ENCODE data around the gene RNF11. TPM values are rescaled to one million over a fixed set of nuclear protein-coding genes. Genes with fewer than 3 reads are reported as not detected.
A peak's percentile ranks its signal among the peaks of the same experiment; 100 is the strongest.

RNF11 gene
- polyA plus RNA-seq, 1 donor (not counting 4 experiments of a cell fraction or from before 2014, with no cell fraction given) = 113 TPM

GRCh38 chr1:51296383-51297357, 60.6 kb downstream of the RNF11 start:
- FAIRE-seq (no peak), DNase-seq (ENCODE audit: low read depth, low spot score) (peak; percentile 42)
- peak overlapping the region; percentile 59 for H2AFZ ChIP-seq (ENCODE audit: control insufficient read depth, low read length)
- H3K9me1 ChIP-seq (ENCODE audit: control insufficient read depth, extremely low read depth, insufficient read depth, low read length) = no peaks in the 10 kb centered on the region
- no peaks in the 10 kb centered on the region for H3K9me3 ChIP-seq (ENCODE audit: control insufficient read depth, low read depth, low read length)
- TF ChIP-seq CTCF (optimal IDR thresholded peaks at IDR 0.05 in 1 of 3, IDR thresholded peaks at IDR 0.05 in 1 of 3, conservative IDR thresholded peaks at IDR 0.05 in 1 of 3; ENCODE audit: extremely low read depth in 1 of 3, insufficient read depth in 2 of 3, low read length in 3 of 3) = peak; percentile 83 to 96 (median 89)
- TF ChIP-seq EZH2 (IDR thresholded peaks at IDR 0.05; ENCODE audit: low read length) = no peak
- dilution Hi-C loops (cut with MboI; ENCODE audit: extremely low pct_ligation_motif_present, low sequenced_read_pairs) = no loop called here
- peak overlapping the region; percentile 38 for H3K9ac ChIP-seq (ENCODE audit: control insufficient read depth, extremely low read depth, insufficient read depth, low read length)
- H3K27ac ChIP-seq (ENCODE audit: control insufficient read depth, insufficient read depth, low read length) = no peak overlapping the region
- no peaks in the 10 kb centered on the region for H4K20me1 ChIP-seq (ENCODE audit: control insufficient read depth, extremely low read depth, insufficient read depth, low read length)
- peak overlapping the region; percentile 35 for H3K4me2 ChIP-seq (ENCODE audit: control insufficient read depth, extremely low read depth, insufficient read depth, low read depth, low read length)
- no peak overlapping the region for H3K4me3 ChIP-seq (ENCODE audit: control insufficient read depth in 2 of 3, extremely low read depth in 1 of 3, insufficient read depth in 2 of 3, low read depth in 1 of 3, low read length in 3 of 3)
- no peaks in the 10 kb centered on the region for H3K27me3 ChIP-seq (ENCODE audit: control insufficient read depth, extremely low read depth, insufficient read depth, low read length)
- H3K4me1 ChIP-seq (ENCODE audit: control insufficient read depth, extremely low read depth, insufficient read depth, low read length) = peaks cover 3% of the 10 kb centered on the region
- H3K79me2 ChIP-seq (ENCODE audit: control insufficient read depth, insufficient read depth, low read length) = no peaks in the 10 kb centered on the region
- no peaks in the 10 kb centered on the region for H3K36me3 ChIP-seq (ENCODE audit: control insufficient read depth in 2 of 2, extremely low read depth in 1 of 2, insufficient read depth in 2 of 2, low read length in 2 of 2)

GRCh38 chr1:51297401-51298321, 61.6 kb downstream of the RNF11 start:
- Histone ChIP-seq H2AFZ (ENCODE audit: control insufficient read depth, low read length) (peak overlapping the region; percentile 59), H3K4me2 (ENCODE audit: control insufficient read depth, extremely low read depth, insufficient read depth, low read depth, low read length) (peak overlapping the region; percentile 35), H3K79me2 (ENCODE audit: control insufficient read depth, insufficient read depth, low read length) (no peaks in the 10 kb centered on the region), H3K9me3 (ENCODE audit: control insufficient read depth, low read depth, low read length) (no peaks in the 10 kb centered on the region), H3K9me1 (ENCODE audit: control insufficient read depth, extremely low read depth, insufficient read depth, low read length) (no peaks in the 10 kb centered on the region), H3K27ac (ENCODE audit: control insufficient read depth, insufficient read depth, low read length) (no peak overlapping the region), H3K9ac (ENCODE audit: control insufficient read depth, extremely low read depth, insufficient read depth, low read length) (no peak overlapping the region), H3K4me3 (ENCODE audit: control insufficient read depth in 2 of 3, extremely low read depth in 1 of 3, insufficient read depth in 2 of 3, low read depth in 1 of 3, low read length in 3 of 3) (no peak overlapping the region), H3K36me3 (ENCODE audit: control insufficient read depth in 2 of 2, extremely low read depth in 1 of 2, insufficient read depth in 2 of 2, low read length in 2 of 2) (no peaks in the 10 kb centered on the region), H3K4me1 (ENCODE audit: control insufficient read depth, extremely low read depth, insufficient read depth, low read length) (peaks cover 3% of the 10 kb centered on the region), H4K20me1 (ENCODE audit: control insufficient read depth, extremely low read depth, insufficient read depth, low read length) (no peaks in the 10 kb centered on the region), H3K27me3 (ENCODE audit: control insufficient read depth, extremely low read depth, insufficient read depth, low read length) (no peaks in the 10 kb centered on the region)
- FAIRE-seq (no peak), DNase-seq (ENCODE audit: low read depth, low spot score) (no peak)
- TF ChIP-seq EZH2 (IDR thresholded peaks at IDR 0.05; ENCODE audit: low read length) (no peak), CTCF (optimal IDR thresholded peaks at IDR 0.05 in 1 of 3, IDR thresholded peaks at IDR 0.05 in 1 of 3, conservative IDR thresholded peaks at IDR 0.05 in 1 of 3; ENCODE audit: extremely low read depth in 1 of 3, insufficient read depth in 2 of 3, low read length in 3 of 3) (no peak)
- dilution Hi-C loops (cut with MboI; ENCODE audit: extremely low pct_ligation_motif_present, low sequenced_read_pairs) = no loop called here
